ENCODE measurements around the gene MIF4GD.
"Not testable (repeated sequence)": the region's sequence is repeated elsewhere in the genome, so short reads cannot be mapped to it uniquely, and the experiment has no call there.

Gene MIF4GD

GRCh38 chr17:75260641-75261335, 10.2 kb downstream of the MIF4GD start:
- DNase-seq (ENCODE audit: low spot score) = no peak

DNA sequence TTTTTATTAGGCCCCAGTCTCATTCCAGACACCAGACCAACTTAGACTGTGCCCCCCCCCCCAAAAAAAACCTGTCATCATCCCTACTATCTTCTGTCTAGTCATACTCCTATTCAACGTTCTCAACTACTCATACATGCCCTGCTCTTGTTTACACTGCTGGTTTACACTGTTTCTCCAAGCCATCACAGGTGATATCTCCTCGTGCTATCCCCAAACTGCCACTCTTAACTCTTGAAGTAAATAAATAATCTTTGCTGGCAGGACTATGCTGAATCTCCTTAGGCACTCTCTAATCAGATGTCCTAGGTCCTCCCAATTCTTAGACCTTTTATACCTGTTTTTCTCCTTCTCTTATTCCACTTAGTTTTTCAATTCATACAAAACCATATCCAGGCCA, 13.8 kb downstream of the MIF4GD start:
- not testable (repeated sequence) for DNase-seq (ENCODE audit: low spot score)

- DNase-seq (ENCODE audit: low spot score) = not testable (repeated sequence)
These were observed 14.9 kb downstream of the MIF4GD start for GRCh38 chr17:75255954-75256698.

- no peak for DNase-seq (ENCODE audit: low spot score)
These were observed 18.8 kb downstream of the MIF4GD start for GRCh38 chr17:75252039-75252816.

- DNase-seq (ENCODE audit: low spot score) = no peak
These were observed 21.0 kb downstream of the MIF4GD start for GRCh38 chr17:75250009-75250471.

- no peak for DNase-seq (ENCODE audit: low spot score)
These were observed 21.5 kb downstream of the MIF4GD start for GRCh38 chr17:75249564-75249963.

DNA sequence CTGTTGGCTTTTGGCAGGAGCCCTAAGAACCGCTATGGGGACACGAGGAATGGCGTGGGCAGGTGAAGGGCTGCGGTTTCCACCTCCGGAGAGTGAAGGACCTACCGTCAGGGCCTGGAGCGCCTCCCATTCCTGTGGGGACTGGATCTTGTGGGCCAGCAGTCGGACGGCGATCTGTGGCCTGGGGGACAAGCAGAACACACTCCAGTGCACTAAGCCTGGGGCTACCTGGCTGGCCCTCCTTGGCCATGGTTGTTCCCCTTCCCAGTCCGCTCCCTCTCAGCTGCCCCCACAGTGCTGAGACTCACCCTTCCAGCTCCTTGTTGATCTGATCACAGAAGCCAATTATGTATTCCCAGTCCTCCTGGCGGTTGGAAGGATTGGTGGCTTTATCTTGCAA, 24.6 kb downstream of the MIF4GD start:
- no peak for DNase-seq (ENCODE audit: low spot score)

- no peak for DNase-seq (ENCODE audit: low spot score)
These were observed 26.0 kb downstream of the MIF4GD start for GRCh38 chr17:75245011-75245410.

DNA sequence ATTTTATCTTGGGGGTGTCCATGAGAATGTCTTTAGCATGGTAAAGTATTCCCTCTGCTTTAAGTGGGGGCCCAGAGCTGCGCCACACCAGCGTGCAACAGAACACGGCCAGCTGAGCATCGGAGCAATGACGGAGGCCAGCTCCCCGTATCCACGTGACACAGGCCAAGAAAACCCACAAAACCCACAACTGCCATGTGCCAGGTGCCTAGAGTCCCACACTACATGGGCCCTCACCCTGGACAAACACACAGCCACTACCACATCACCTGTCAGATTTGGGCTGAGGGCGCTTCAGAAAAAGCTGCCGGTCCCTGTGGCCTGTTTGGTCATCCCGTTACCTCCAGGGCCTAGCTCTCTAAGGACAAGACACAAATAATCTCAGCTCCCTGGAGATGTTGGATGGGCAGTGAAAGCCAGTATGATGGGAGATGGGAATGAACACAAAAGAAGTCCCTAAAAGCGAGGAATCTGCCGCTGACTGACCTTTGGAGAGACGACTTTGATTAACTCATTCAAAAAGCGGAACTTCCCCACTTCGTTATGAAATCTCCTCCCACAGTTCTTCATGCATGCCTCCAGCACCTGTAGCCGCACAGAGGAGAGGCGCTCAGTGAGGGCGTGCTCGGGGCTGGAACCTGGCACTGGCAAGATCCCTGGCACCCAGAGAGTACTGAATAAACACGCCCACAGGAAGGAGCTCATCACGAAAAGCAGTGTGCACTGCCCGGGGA, 26.7 kb downstream of the MIF4GD start:
- no peak for DNase-seq (ENCODE audit: low spot score)

DNA sequence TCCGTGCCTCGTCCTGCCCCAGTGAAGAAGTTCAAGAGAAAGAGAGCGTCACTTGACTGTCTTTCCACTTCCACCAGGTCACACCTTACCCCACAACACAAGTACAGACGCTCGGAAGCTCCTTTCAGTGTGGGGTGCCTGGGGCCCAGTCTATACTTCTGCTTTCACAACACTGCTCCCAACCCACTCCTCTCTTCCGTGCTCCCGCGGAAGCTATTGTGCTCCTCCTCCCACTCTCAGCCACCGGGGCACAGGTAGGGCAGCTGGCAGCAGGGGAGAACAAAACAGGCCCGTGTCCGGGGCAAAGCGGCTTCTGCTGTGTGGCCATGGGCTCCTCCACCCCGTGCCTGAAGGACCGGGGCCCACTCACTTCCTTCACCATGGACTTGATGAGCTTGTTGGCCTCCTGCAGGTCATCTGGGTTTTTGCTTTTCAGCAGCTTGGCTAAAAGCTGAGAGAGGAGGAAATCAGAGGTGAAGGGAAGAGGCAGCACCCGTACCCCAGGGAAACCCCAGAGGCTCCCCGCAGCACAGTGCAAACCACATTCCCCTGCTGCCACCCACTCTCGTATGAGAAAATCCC, 28.5 kb downstream of the MIF4GD start:
- DNase-seq (ENCODE audit: low spot score) = no peak

DNA sequence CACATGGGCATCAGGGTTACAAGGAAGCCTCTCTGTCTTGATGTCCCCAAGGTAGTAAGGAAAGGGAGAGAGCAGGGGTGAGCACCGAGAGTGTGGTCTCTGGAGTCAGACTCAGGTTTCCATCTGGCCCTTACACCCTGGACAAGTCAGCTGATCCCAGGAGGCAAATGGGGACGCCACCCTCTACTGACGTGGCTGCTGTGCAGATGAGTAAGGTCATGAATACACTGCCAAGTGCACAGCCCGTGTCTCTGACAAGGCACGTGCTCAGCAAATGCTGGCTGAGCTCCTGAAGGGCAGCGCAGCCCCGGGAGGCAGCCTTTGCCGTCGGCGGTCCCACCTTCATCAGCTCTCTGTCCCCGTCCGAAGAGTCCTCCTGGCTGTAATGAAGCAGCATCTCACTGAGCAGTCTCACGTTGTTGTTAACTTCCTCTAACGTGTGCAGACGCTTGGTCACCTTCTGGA, 29.0 kb downstream of the MIF4GD start:
- DNase-seq (ENCODE audit: low spot score) = no peak

- no peak for DNase-seq (ENCODE audit: low spot score)
These were observed 29.5 kb downstream of the MIF4GD start for GRCh38 chr17:75241502-75241901.

- no peak for DNase-seq (ENCODE audit: low spot score)
These were observed 29.9 kb downstream of the MIF4GD start for GRCh38 chr17:75241143-75241430.

DNA sequence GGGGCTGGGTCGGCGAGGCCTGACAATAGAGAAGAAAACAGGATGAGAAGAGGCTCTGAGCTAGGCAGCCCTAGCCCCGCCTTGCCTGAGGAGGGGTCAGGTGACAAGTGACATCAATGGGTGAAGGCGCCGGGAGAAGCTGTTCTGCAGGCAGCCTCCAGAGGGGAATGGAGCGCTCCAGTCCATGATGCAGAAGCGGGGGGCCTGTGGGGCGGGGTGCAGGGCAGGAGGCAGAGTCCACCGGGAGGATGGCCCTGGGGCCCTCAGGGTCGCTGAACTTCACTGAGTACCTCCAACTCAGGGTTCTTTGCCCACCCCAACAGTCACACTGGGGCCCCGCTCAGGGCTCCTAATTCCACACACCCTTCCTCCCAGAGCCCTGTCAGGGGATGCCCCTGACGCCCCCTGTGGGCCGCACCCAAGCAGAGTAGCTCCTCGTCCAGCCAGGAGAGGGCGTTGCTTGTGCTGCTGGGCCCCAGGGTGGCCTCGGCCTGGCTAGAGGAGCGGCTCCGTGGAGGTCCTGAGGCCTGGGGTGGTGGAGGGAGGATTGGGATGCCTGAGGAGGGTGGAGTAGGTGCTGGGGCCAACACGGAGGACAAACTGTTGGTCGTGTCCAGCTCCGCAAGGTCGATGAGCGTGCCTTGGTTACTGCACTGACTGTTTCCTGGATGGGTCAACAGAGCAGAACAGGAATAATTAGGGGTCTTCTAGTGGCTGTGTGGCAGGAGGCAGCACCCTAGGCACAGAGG, 30.5 kb downstream of the MIF4GD start:
- peak; percentile 73 for DNase-seq (ENCODE audit: low spot score)

- DNase-seq (ENCODE audit: low spot score) = no peak
These were observed 31.1 kb downstream of the MIF4GD start for GRCh38 chr17:75239778-75240393.

DNA sequence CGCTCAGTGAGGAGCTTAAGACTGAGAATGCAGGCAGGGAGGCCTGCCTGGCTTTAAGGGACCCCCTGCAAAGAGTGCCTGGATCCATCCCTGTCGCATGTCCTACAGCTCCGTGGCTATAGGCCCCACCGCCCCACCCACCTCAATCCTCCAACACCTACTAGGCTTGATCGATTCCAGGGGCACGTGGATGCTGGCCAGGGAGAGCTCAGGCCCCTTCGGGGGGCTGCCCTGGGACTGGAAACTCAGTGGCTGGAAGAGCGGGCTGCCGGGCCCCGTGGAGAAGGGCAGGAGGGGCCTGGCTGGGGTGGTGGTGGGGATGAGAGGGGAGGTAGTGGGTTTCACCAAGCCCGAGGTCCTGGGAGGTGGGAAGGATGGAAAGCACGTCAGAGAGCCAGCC, 31.8 kb downstream of the MIF4GD start:
- DNase-seq (ENCODE audit: low spot score) = no peak

GRCh38 chr17:75238684-75239191, 32.3 kb downstream of the MIF4GD start:
- DNase-seq (ENCODE audit: low spot score) = peak; percentile 82

DNA sequence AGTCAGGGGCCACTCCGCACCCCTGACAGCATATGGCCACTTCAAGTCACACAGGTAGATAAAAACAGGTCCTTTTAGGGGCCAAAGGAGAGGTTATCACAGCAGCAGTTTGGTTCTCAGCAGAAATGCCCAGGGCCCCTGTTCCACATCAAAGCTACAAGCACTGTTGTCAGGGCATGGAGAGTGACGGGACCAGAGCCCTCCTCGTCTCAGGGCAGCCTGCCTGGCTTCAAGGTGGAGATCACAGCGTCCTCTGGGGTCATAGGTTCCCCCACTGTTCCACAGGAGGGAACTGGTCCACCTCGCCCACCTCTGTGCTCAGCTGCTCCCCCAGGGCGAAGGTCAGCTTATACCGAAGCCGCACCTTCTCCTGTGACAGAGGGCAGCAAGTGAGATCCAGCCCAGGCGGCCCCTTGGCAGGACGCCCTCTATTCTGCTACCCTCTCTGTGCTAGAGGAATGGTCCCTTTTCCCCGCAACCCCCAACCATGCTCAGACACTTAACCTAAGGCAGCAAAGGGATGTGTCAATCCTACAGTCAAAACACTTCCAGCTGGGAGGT, 32.9 kb downstream of the MIF4GD start:
- DNase-seq (ENCODE audit: low spot score) = no peak

DNA sequence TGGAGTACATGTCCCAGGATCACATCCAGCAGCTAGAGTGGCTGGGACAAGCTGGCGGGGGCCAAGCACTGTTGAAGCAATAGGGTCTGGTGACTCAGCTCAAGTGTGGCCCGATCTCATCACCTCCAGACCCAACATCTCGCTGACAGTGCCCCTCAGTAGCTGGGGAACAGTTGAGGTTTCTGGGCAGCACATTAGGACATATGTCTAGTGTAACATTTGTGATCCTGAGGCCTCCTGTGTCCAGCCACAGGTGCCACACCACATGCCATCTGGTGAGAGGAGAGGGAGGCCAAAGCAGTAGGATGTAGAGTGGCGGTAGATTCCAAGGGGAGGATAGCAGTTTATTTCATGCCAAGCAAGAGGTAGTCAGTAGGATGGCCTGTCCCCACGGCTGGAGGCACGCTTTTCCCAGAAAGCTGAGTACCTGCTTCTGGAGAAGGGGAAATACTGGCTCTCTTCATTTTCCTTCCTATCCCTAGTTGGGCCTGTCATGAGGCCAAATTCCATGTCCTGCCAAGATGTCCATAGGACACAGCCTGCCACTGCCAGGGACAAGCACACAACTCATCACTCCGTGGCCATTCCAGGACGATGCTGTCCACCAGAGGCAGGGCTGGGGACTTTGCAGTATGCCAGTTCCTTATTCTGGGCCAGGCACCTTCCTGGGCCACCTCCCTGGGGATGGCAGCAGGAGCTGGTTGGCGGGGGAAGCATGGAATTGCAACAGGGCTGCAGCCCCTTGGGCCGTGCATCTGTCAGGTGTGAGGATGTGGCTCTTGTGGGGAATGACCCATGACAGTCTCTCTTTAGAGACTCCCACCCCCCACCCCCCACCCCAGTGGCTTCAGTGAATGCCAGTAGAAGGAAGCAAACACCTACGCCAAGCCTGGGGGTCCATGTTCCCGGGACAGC, 33.7 kb downstream of the MIF4GD start:
- no peak for DNase-seq (ENCODE audit: low spot score)
